ENCODE data around the gene NAA30.
"Not testable (repeated sequence)": the region's sequence is repeated elsewhere in the genome, so short reads cannot be mapped to it uniquely, and the experiment has no call there.

Gene NAA30

DNA sequence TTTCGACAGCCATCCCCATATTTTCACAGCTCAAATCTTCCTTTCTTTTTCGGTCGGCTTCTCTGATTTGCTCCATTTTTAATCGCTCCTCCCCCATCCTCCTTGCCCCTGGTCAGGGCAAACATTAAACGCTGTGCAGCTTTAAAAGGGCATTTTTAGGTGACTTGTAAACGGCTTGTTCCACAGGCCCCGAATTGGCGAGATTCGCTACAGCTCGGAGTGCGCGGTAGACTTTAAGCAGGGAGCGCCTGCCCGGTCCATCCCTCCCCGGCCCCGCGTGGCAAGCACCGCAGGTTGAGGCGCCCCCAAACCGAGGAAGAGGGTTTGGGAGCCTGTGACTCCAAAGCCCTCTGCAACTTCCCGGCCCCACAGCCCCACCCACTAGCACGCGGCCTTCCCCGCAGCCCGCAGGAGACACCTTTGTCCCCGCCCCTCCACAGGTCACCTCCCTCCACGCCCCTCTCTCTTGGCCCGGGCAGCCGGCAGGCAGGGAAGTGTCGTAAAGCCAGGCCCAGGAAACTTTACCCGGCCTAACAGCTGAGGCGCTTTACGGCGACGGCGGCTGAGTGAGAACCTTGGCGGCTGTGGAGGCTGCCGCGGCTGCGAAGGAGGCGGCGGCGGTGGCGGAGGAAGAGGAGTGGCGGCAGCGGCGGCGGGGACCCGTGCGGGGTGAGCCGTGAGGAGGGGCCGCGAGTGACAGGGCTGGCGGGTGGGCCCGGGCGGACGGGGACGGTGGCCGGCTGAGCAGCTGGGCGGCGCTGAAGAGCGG is at the start of gene NAA30:
NAA30 (plus strand) TSS at position 550 of the 769 bp plus-strand sequence. CDS start 372 bp downstream, outside the sequence.
- H3K4me1 ChIP-seq: peaks cover 11% of the 10 kb centered on the region
- H3K36me3 ChIP-seq (replicated peaks): peaks cover 11% of the 10 kb centered on the region
- in situ Hi-C loops (cut with MboI; ENCODE audit: low sequenced_read_pairs): no loop called here
- no peaks in the 10 kb centered on the region for H3K9me3 ChIP-seq
- peak within 1 kb of the TSS; percentile 71 for H3K4me3 ChIP-seq
- no peaks in the 10 kb centered on the region for H3K27me3 ChIP-seq (ENCODE audit: low read depth)
- peak; percentile 92 to 98 for DNase-seq (ENCODE audit: low spot score in 2 of 2)

DNA sequence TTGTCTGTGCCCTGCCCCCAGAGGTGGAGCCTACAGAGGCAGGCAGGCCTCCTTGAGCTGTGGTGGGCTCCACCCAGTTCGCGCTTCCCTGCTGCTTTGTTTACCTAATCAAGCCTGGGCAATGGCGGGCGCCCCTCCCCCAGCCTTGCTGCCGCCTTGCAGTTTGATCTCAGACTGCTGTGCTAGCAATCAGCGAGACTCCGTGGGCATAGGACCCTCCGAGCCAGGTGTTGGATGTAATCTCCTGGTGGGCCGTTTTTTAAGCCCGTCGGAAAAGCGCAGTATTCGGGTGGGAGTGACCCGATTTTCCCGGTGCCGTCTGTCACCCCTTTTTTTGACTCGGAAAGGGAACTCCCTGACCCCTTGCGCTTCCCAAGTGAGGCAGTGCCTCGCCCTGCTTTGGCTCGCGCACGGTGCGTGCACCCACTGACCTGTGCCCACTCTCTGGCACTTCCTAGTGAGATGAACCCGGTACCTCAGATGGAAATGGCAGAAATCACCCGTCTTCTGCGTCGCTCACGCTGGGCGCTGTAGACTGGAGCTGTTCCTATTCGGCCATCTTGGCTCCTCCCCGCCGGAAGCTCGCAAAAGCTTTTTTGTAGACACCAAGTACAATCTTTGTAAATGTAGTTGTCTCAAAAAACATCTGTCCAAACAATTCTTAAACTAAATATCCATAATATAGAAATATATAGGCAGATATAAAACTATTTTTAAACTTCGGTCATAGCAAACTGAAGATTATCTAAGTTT is 46.7 kb upstream of the NAA30 start:
- peaks cover 19% of the 10 kb centered on the region for H3K4me1 ChIP-seq
- DNase-seq (ENCODE audit: low spot score in 2 of 2); H3K4me3 ChIP-seq; H3K27me3 ChIP-seq (ENCODE audit: low read depth); H3K36me3 ChIP-seq (replicated peaks); in situ Hi-C loops (cut with MboI; ENCODE audit: low sequenced_read_pairs); H3K9me3 ChIP-seq: not testable (repeated sequence)

DNA sequence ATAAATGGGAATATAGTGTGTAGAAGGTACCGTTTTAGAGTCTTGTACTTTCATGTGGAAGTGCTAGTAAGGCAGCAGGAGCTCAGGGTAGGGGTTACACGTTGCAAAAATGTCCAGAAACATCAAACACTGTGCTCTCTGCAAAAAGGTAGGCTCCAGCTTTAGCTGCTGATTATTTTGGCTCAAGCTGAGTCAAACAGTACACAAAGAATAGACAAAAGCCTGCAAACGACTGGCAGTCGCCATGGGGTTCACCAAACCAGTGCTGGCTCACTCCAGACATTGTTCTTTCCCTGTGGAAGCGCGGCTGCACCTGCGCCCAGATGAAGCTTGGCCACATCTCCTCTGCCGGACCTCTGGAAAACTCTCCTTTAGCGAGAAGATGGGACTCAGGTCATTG is 45.3 kb upstream of the NAA30 start:
- peak; percentile 8 to 12 for DNase-seq (ENCODE audit: low spot score in 2 of 2)
- in situ Hi-C loops (cut with MboI; ENCODE audit: low sequenced_read_pairs): no loop called here
- H3K36me3 ChIP-seq (replicated peaks): no peaks in the 10 kb centered on the region
- H3K4me1 ChIP-seq: peaks cover 19% of the 10 kb centered on the region
- H3K27me3 ChIP-seq (ENCODE audit: low read depth): no peaks in the 10 kb centered on the region
- H3K4me3 ChIP-seq: no peak overlapping the region
- no peaks in the 10 kb centered on the region for H3K9me3 ChIP-seq

DNA sequence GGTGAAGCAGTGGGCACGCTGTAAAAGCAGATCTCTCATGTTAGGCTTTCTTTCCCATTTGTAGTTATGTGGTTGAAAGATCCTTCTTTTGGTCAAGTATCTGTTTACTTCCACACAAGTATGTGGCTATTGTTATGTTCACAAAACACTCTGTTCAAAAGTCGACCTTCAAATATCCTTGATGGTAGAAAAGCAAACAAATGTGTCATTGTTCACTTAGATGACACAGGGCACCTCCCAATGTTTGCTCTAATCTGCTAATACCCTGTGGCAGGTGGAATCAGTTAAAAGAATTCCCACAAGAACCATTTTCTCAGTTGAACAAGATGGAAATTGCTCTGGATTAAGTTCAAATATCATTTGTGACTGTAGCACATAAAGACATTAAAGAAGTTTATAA is 43.6 kb upstream of the NAA30 start:
- peaks cover 19% of the 10 kb centered on the region for H3K4me1 ChIP-seq
- H3K4me3 ChIP-seq: no peak overlapping the region
- peak; percentile 20 to 79 for DNase-seq (ENCODE audit: low spot score in 2 of 2)
- in situ Hi-C loops (cut with MboI; ENCODE audit: low sequenced_read_pairs): no loop called here
- no peaks in the 10 kb centered on the region for H3K36me3 ChIP-seq (replicated peaks)
- no peaks in the 10 kb centered on the region for H3K9me3 ChIP-seq
- H3K27me3 ChIP-seq (ENCODE audit: low read depth): no peaks in the 10 kb centered on the region

DNA sequence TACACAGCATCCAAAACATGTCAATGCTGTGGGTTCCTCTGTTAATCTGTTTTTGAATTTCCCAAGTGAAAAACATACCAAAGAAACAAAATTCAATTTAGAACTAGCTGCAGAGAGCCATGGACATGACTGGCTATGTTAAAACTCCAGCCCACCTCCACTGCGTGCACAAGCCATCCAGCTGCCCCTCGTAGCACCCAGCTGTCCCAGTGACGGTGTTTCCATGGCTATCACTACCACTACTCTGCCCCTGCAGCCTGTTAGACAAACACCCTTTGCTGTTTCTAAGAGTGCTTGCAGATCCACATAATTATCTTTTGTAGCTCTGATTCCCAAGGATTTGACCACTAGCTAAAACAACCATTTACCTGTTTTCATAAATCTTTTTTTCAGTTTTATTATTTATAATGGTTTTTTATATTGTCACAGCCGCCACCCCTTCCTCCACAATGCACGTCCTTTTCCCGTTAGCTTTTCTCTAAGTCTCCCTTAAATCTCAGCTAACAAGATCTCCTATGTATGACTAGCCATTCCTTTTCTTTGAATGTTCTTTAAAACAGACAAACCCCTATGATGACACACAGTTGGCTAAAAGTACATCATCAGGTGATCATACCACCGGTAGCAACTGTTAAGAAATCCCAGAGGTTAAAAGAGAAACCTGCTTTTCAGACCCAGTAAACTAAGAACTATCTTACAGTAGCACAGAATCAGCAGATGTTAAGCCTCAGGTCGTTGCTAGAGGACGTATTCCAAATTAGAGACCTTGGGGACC is 37.8 kb upstream of the NAA30 start:
- no peaks in the 10 kb centered on the region for H3K27me3 ChIP-seq (ENCODE audit: low read depth)
- no peaks in the 10 kb centered on the region for H3K36me3 ChIP-seq (replicated peaks)
- H3K4me1 ChIP-seq: no peaks in the 10 kb centered on the region
- no peaks in the 10 kb centered on the region for H3K9me3 ChIP-seq
- H3K4me3 ChIP-seq: no peak overlapping the region
- no peak for DNase-seq (ENCODE audit: low spot score in 2 of 2)
- in situ Hi-C loops (cut with MboI; ENCODE audit: low sequenced_read_pairs): no loop called here

DNA sequence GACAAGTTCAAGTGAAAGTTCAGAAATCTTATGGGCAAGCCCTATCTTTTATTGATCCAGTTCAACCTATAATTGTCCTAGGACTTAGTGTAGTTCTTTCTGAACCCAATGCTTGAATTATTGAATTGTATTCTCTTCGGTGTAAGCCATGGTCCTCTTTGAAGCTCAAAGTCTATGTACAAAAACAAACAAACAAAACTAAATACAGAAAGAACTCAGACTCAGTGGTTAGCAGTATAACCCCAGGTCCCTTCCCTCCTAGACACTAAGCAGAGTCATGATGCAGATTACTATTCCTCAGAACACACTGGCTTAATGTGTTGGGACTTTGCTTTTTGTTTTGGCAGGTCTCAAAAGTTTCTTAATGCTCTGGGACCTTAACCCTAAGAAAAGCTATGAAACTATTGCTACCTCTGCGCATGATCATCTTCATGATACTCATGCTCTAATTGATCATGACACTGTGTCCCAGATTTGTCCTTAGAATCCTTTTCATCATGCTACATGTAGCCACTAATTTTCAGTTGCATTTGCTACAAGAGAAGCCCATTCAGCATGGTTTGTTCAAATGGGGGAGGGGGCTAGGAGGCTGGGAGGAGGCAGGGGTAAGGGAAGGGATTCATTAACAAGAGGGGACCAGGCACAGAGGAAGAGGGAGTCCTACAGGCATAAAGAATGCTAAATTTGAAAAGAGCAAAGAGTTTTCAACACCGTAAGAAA is 35.1 kb upstream of the NAA30 start:
- Histone ChIP-seq H3K9me3 (no peaks in the 10 kb centered on the region), H3K4me1 (no peaks in the 10 kb centered on the region), H3K36me3 (replicated peaks) (no peaks in the 10 kb centered on the region), H3K27me3 (ENCODE audit: low read depth) (peaks cover 5% of the 10 kb centered on the region; the same call in 1 of the 2 replicates), H3K4me3 (no peak overlapping the region)
- no peak for DNase-seq (ENCODE audit: low spot score in 2 of 2)
- in situ Hi-C loops (cut with MboI; ENCODE audit: low sequenced_read_pairs): no loop called here

DNA sequence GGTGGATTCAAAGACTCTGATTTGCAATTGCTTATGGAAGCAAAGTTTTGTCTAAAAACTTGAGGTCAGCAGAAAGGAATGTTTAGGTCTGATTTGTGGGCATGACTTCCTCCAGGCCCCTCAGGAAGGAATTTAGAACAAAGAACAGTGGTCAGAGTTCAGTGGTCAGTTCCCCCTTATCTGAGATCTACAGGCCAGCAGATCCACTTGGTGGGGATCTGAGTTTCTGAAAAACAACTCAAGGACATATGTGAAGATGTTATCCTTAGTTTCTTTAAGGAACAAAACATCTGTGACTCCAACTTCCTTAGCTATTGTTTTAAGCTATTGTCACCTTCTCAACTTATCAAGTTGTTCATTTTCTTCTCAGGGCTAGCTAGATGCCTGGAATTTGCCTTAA is 28.0 kb upstream of the NAA30 start:
- peaks cover 15% of the 10 kb centered on the region for H3K4me1 ChIP-seq
- H3K27me3 ChIP-seq (ENCODE audit: low read depth): peaks cover 5% of the 10 kb centered on the region; the same call in 1 of the 2 replicates
- no peak overlapping the region for H3K4me3 ChIP-seq
- DNase-seq (ENCODE audit: low spot score in 2 of 2): no peak
- in situ Hi-C loops (cut with MboI; ENCODE audit: low sequenced_read_pairs): no loop called here
- no peaks in the 10 kb centered on the region for H3K36me3 ChIP-seq (replicated peaks)
- no peaks in the 10 kb centered on the region for H3K9me3 ChIP-seq

DNA sequence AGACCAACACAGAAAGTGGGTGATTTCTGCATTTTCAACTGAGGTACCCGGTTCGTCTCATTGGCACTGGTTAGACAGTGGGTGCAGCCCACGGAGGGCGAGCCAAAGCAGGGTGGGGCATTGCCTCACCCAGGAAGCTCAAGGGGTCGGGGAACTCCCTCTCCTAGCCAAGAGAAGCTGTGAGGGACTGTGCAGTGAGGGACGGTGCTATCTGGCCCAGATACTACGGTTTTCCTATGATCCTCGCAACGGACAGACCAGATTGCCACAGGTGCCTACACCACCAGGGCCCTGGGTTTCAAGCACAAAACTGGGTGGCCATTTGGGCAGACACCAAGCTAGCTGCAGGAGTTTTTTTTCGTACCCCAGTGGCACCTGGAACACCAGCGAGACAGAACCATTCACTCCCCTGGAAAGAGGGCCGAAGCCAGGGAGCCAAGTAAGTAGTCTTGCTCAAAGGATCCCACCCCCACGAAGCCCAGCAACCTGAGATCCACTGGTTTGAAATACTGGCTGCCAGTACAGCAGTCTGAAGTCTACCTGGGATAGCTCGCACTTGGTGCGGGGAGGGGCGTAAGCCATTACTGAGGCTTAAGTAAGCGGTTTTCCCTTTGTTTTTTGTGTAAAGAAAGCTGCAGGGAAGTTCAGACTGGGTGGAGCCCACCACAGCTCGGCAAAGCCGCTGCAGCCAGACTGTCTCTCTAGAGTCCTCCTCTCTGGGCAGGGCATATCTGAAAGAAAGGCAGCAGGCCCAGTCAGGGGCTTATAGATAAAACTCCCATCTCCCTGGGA is 25.5 kb upstream of the NAA30 start:
- Histone ChIP-seq H3K4me3 (no peak overlapping the region), H3K4me1 (peaks cover 15% of the 10 kb centered on the region), H3K36me3 (replicated peaks) (no peaks in the 10 kb centered on the region), H3K9me3 (no peaks in the 10 kb centered on the region), H3K27me3 (ENCODE audit: low read depth) (no peaks in the 10 kb centered on the region)
- in situ Hi-C loops (cut with MboI; ENCODE audit: low sequenced_read_pairs): no loop called here
- DNase-seq (ENCODE audit: low spot score in 2 of 2): peak; percentile 33 to 56

DNA sequence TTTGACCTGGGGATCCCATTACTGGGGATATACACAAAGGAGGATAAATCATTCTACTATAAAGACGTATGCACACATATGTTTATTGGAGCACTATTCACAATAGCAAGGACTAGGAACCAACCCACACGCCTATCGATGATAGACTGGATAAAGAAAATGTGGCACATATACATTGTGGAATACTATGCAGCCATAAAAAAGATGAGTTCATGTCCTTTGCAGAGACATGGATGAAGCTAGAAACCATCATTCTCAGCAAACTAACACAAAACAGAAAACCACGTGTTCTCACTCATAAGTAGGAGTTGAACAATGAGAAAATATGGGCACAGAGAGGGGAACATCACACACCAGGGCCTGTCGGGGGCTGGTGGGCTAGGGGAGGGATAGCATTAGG is 20.2 kb upstream of the NAA30 start:
- not testable (repeated sequence) for H3K27me3 ChIP-seq (ENCODE audit: low read depth); H3K4me3 ChIP-seq; DNase-seq (ENCODE audit: low spot score in 2 of 2)

DNA sequence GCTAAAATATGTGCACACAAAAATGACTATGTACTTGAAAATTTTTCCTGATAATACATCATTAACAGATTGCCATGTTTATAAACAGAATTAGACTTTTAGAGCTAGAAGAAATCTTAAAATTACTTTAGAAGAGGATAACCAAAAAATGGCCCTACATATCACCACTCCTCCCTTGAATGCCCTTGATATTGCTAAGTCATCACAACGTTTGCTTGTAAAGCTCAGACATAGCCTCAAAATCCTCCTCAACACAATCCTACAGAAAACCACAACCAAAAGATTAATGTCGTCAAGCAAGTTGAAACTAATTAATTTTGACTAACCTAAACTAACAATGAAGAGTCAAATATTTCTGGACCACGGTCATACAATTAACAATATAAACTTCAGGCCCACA is 19.4 kb upstream of the NAA30 start:
- Histone ChIP-seq H3K4me1 (no peaks in the 10 kb centered on the region), H3K4me3 (no peak overlapping the region), H3K36me3 (replicated peaks) (no peaks in the 10 kb centered on the region), H3K9me3 (no peaks in the 10 kb centered on the region), H3K27me3 (ENCODE audit: low read depth) (no peaks in the 10 kb centered on the region)
- in situ Hi-C loops (cut with MboI; ENCODE audit: low sequenced_read_pairs): no loop called here
- no peak for DNase-seq (ENCODE audit: low spot score in 2 of 2)

More for the DNA sequence above, 20.2 kb upstream of the NAA30 start:
- H3K36me3 ChIP-seq (replicated peaks); H3K9me3 ChIP-seq; H3K4me1 ChIP-seq; in situ Hi-C loops (cut with MboI; ENCODE audit: low sequenced_read_pairs): not testable (repeated sequence)

DNA sequence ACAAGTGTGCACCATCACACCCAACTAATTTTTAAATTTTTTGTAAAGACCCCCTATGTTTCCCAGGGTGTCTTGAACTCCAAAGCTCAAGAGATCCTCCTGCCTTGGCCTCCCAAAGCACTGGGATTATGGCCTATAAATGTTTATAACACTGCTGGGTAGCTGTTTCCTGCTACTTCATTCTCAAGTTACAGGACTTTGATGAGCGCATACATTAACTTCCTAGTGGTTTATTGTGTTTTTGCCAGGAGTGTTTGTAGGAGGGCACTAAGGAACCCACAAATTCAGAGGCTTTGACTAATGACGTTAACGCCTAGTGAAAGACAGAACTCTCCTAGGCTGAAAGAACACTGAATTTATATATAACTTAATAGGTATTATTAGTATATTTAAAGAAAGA is 15.2 kb upstream of the NAA30 start:
- in situ Hi-C loops (cut with MboI; ENCODE audit: low sequenced_read_pairs): no loop called here

DNA sequence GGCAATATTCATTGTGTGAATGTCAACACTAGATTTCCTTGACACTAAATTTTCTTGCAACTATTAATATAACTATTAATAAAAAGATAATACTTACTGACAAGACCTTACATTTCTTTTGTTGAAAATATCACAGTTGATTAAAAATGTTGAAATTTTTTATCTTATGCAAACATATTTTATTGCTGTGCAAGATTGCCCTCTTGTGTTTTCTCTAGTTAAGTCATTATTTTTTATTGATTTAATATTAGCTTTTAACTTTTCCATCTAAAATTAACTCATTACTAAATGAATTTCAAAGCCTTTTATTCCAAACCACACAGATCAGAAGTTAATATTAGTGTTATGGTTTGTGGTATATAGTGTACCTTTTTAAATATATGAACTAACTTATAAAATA is 11.7 kb upstream of the NAA30 start:
- H3K27me3 ChIP-seq (ENCODE audit: low read depth): no peaks in the 10 kb centered on the region; the same call in 1 of the 2 replicates
- no peak overlapping the region for H3K4me3 ChIP-seq
- no peaks in the 10 kb centered on the region for H3K9me3 ChIP-seq
- H3K4me1 ChIP-seq: peaks cover 8% of the 10 kb centered on the region
- no peaks in the 10 kb centered on the region for H3K36me3 ChIP-seq (replicated peaks)
- DNase-seq (ENCODE audit: low spot score in 2 of 2): no peak
- in situ Hi-C loops (cut with MboI; ENCODE audit: low sequenced_read_pairs): no loop called here

More for the DNA sequence above, 15.2 kb upstream of the NAA30 start:
- H3K36me3 ChIP-seq (replicated peaks): no peaks in the 10 kb centered on the region
- DNase-seq (ENCODE audit: low spot score in 2 of 2): no peak
- no peaks in the 10 kb centered on the region for H3K4me1 ChIP-seq
- H3K9me3 ChIP-seq: no peaks in the 10 kb centered on the region
- H3K27me3 ChIP-seq (ENCODE audit: low read depth): no peaks in the 10 kb centered on the region
- no peak overlapping the region for H3K4me3 ChIP-seq

DNA sequence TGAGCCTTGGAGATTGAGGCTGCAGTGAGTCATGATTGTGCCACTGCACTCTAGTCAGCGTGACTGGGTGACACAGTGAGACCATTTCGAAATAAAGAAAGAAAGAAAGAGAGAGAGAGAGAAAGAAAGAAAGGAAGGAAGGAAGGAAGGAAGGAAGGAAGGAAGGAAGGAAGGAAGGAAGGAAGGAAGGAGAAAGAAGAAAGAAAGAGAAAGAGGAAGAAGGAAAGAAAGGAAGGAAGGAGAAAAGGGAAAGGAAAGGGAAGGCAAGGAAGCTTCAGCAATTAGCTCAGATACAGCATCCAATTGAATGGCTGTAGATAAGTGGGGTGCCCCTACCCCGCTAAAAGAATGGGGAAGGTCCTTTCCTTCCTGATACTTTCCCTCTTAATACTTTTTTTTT is 9.5 kb upstream of the NAA30 start:
- in situ Hi-C loops (cut with MboI; ENCODE audit: low sequenced_read_pairs): no loop called here
- H3K4me1 ChIP-seq: peaks cover 8% of the 10 kb centered on the region
- no peaks in the 10 kb centered on the region for H3K36me3 ChIP-seq (replicated peaks)
- H3K27me3 ChIP-seq (ENCODE audit: low read depth): no peaks in the 10 kb centered on the region; the same call in 1 of the 2 replicates
- no peak overlapping the region for H3K4me3 ChIP-seq
- no peak for DNase-seq (ENCODE audit: low spot score in 2 of 2)
- H3K9me3 ChIP-seq: no peaks in the 10 kb centered on the region
